Stimulated activated naive CD8-positive, alpha-beta T cell treated with anti-CD3 and anti-CD28 coated beads, Interleukin-15, Interleukin-2, amounts not matched to agents 100 ng/mL and 50 ng/mL, for 24 hours (primary cell): ENCODE data around the gene CD248.

Experiments used
- H3K27ac Mint-ChIP-seq: one replicate; pipeline ENCODE4 v1.8.0; 2021; ENCODE audit warnings: mild to moderate bottlenecking, mixed read lengths
- H3K27me3 Mint-ChIP-seq: one replicate; pipeline ENCODE4 v1.8.0; 2021; ENCODE audit warnings: mixed read lengths
- H3K36me3 Mint-ChIP-seq: one replicate; pipeline ENCODE4 v1.8.0; 2021; ENCODE audit warnings: low read depth, mixed read lengths
- H3K4me1 Mint-ChIP-seq: one replicate; pipeline ENCODE4 v1.8.0; 2021; ENCODE audit warnings: low read depth, mixed read lengths
- H3K4me3 Mint-ChIP-seq: one replicate; pipeline ENCODE4 v1.8.0; 2021; ENCODE audit warnings: mild to moderate bottlenecking, mixed read lengths
- H3K9me3 Mint-ChIP-seq: one replicate; pipeline ENCODE4 v1.8.0; 2021; ENCODE audit warnings: mixed read lengths

Gene CD248

GRCh38 chr11:66335531-66336233 is 18.8 kb upstream of the CD248 start:
- Mint-ChIP-seq H3K27ac (no peak overlapping the region), H3K27me3 (no peaks in the 10 kb centered on the region), H3K4me1 (peaks cover 34% of the 10 kb centered on the region), H3K4me3 (peak overlapping the region; percentile 66), H3K9me3 (no peaks in the 10 kb centered on the region), H3K36me3 (peaks cover 24% of the 10 kb centered on the region)

DNA sequence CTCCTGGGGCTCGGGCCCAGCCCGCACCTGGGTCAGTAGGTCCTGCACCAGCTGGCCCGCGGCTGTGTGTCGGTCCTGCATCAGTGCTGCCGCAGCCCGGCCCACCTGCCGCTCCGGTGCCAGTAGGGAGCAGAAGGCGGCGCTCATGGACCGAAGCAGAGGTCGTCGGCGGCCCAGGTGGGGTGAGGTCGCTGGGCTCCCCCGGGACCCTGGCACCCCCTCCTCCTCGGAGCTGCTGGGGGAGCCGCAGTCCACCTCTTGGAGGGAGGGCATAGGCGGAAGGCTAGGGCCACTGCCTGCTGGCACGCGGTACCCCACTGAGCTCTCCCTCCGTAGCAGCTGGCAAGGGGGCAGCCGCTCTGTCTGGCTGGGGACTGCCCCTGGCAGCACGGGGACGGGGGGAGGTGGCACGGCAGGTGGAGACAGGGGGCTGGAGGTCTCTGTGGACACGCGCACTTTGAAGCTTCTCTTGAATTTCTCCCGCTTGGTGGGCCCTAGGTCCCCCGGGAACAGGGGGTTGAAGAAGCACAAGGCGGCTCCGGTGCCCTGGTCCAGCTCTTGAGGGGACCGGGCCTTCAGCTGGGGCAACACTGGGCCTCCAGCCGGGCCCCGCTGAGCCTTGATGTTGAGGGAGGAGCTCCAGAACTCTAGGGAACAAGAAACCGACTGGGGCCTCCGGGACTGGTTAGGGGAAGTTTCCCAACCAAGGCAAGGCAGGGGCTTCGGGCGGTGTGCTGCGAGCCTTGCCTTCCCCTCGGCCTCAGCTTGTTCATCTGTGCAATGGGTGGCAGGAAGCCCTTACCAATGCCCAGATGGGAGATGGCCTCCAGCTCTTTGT is 18.0 kb upstream of the CD248 start:
- Mint-ChIP-seq H3K27me3 (no peaks in the 10 kb centered on the region), H3K27ac (no peak overlapping the region), H3K36me3 (peaks cover 20% of the 10 kb centered on the region), H3K4me1 (peaks cover 34% of the 10 kb centered on the region), H3K9me3 (no peaks in the 10 kb centered on the region), H3K4me3 (no peak overlapping the region)

GRCh38 chr11:66333896-66334604 is 17.2 kb upstream of the CD248 start:
- peaks cover 38% of the 10 kb centered on the region for H3K4me1 Mint-ChIP-seq
- H3K9me3 Mint-ChIP-seq, result no peaks in the 10 kb centered on the region
- H3K27ac Mint-ChIP-seq, result no peak overlapping the region
- H3K36me3 Mint-ChIP-seq, result peaks cover 17% of the 10 kb centered on the region
- H3K4me3 Mint-ChIP-seq, result no peak overlapping the region
- no peaks in the 10 kb centered on the region for H3K27me3 Mint-ChIP-seq

- H3K4me3 Mint-ChIP-seq, result no peak overlapping the region
- H3K4me1 Mint-ChIP-seq, result peaks cover 39% of the 10 kb centered on the region
- peaks cover 11% of the 10 kb centered on the region for H3K36me3 Mint-ChIP-seq
- no peaks in the 10 kb centered on the region for H3K27me3 Mint-ChIP-seq
- H3K9me3 Mint-ChIP-seq, result no peaks in the 10 kb centered on the region
- no peak overlapping the region for H3K27ac Mint-ChIP-seq
Observed at GRCh38 chr11:66333220-66333877, 16.5 kb upstream of the CD248 start.

DNA sequence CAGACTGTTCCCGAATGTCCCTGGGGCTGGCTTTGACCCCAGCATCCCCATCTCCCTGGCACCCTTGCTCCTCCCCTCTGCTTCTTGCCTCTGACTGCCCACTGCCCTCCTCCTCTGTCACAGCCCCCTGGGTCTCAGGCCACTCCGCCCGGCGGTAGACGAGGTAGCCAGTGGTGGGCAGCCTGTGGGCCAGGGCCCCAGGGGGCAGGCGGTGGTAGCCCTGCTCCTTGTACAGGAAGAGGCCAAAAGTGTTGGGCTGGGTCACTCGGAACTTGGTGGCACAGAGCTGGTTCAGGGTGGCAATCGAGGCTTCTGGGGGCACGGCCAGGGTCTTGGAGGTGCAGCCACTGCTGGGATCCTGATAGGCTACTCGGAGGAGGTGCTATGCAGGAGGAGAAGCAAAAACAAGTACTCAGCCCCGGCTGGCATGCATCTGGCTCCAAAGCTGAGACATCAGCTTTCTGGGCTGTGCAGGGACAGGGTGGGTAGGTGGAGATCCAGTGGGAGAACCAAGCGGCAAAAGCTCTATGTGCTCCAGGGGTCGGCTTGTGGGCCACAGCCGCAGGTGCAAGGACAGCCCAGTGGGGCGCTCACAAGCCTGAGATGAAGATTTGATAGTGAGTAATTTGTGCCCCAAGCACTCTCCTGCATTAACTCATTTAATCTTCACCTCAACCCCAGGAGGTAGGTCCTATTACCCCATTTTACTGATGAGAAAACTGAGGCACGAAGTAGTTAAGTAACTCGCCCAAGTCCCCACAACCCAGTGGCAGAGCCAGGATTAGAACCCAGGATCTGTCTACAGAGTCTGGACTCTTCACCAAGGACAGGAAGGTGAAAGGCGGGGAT is 15.8 kb upstream of the CD248 start:
- Mint-ChIP-seq H3K27me3 (no peaks in the 10 kb centered on the region), H3K9me3 (no peaks in the 10 kb centered on the region), H3K27ac (no peak overlapping the region), H3K4me1 (peaks cover 40% of the 10 kb centered on the region), H3K4me3 (no peak overlapping the region), H3K36me3 (peaks cover 7% of the 10 kb centered on the region)

- H3K9me3 Mint-ChIP-seq, result no peaks in the 10 kb centered on the region
- H3K27ac Mint-ChIP-seq, result no peak overlapping the region
Observed at GRCh38 chr11:66331542-66332370, 14.9 kb upstream of the CD248 start.

GRCh38 chr11:66330931-66331330 is 14.1 kb upstream of the CD248 start:
- H3K27me3 Mint-ChIP-seq, result no peaks in the 10 kb centered on the region
- no peak overlapping the region for H3K4me3 Mint-ChIP-seq
- H3K36me3 Mint-ChIP-seq, result no peaks in the 10 kb centered on the region
- no peak overlapping the region for H3K27ac Mint-ChIP-seq
- peaks cover 39% of the 10 kb centered on the region for H3K4me1 Mint-ChIP-seq
- H3K9me3 Mint-ChIP-seq, result no peaks in the 10 kb centered on the region

More at GRCh38 chr11:66331542-66332370, 14.9 kb upstream of the CD248 start:
- Mint-ChIP-seq H3K4me1 (peaks cover 38% of the 10 kb centered on the region), H3K4me3 (no peak overlapping the region), H3K27me3 (no peaks in the 10 kb centered on the region), H3K36me3 (no peaks in the 10 kb centered on the region)

DNA sequence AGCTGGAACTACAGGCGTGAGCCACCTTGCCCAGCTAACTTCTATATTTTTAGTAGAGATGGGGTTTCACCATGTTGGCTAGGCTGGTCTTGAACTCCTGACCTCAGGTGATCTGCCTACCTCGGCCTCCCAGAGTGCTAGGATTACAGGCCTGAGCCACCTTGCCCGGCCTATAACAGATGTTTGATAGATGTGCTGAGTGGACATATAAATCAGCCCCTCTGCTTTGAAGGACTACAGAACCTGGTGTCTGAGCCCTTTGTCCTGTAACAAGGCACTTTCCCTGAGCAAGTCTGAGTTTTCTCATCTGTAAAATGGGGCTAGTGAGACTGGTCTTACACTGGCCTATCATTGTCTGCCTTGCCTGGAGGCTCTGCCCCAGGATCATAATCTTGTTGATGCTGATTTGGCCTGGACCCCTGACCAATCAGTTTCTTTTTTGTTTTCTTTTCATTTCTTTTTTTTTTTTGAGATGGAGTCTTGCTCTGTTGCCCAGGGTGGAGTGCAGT is 12.4 kb upstream of the CD248 start:
- Mint-ChIP-seq H3K27me3 (no peaks in the 10 kb centered on the region), H3K36me3 (no peaks in the 10 kb centered on the region), H3K27ac (no peak overlapping the region), H3K4me3 (no peak overlapping the region), H3K9me3 (no peaks in the 10 kb centered on the region), H3K4me1 (peaks cover 38% of the 10 kb centered on the region)

GRCh38 chr11:66328302-66329144 is 11.7 kb upstream of the CD248 start:
- H3K4me1 Mint-ChIP-seq, result peaks cover 39% of the 10 kb centered on the region
- H3K4me3 Mint-ChIP-seq, result peak overlapping the region; percentile 48
- H3K36me3 Mint-ChIP-seq, result no peaks in the 10 kb centered on the region
- H3K9me3 Mint-ChIP-seq, result no peaks in the 10 kb centered on the region
- H3K27ac Mint-ChIP-seq, result peak overlapping the region; percentile 88
- no peaks in the 10 kb centered on the region for H3K27me3 Mint-ChIP-seq

DNA sequence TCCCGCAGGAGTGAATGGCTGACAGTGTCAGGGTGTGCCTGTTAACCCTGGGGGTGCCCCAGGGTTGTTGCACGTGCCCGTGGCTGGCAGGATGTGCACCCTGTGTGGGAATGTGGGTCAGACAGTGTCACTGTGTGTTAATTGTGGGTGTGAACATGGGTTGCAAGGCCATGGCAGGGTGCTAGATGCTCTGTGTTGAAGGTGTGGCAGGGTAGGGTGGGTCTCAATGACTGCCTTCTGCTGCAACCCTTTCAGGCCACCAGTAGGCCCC is 11.1 kb upstream of the CD248 start:
- peaks cover 45% of the 10 kb centered on the region for H3K4me1 Mint-ChIP-seq
- peak overlapping the region; percentile 9 for H3K4me3 Mint-ChIP-seq
- peak overlapping the region; percentile 88 for H3K27ac Mint-ChIP-seq
- no peaks in the 10 kb centered on the region for H3K36me3 Mint-ChIP-seq
- H3K9me3 Mint-ChIP-seq, result no peaks in the 10 kb centered on the region
- H3K27me3 Mint-ChIP-seq, result no peaks in the 10 kb centered on the region

GRCh38 chr11:66327171-66328030 is 10.6 kb upstream of the CD248 start:
- H3K36me3 Mint-ChIP-seq, result no peaks in the 10 kb centered on the region
- peak overlapping the region; percentile 88 for H3K27ac Mint-ChIP-seq
- H3K4me3 Mint-ChIP-seq, result peak overlapping the region; percentile 9
- H3K27me3 Mint-ChIP-seq, result no peaks in the 10 kb centered on the region
- H3K4me1 Mint-ChIP-seq, result peaks cover 46% of the 10 kb centered on the region
- H3K9me3 Mint-ChIP-seq, result no peaks in the 10 kb centered on the region
